Endometrial microvascular endothelial cells (primary cell): ENCODE measurements around the gene ZFR2. TPM values are rescaled to one million over a fixed set of nuclear protein-coding genes. Genes with fewer than 3 reads are reported as not detected.

Experiments used
- in situ Hi-C: cut with HindIII; loops from 2 replicates; pipeline ENCODE4 v1.10.0; 2017; ENCODE audit warnings: low sequenced_read_pairs, low pct_unique_long_range_greater_than_20kb; ENCODE audit errors: inconsistent ontology term
- total RNA-seq: library from RNA; depleted of rRNA; stranded (reverse); fragments of >200 nt; gene quantifications from one replicate; pipeline ENCODE4 v1.2.3, GENCODE V29; 2015; ENCODE audit errors: inconsistent ontology term

ZFR2 gene
- total RNA-seq, 1 donor from 2014 or later, result not detected

DNA sequence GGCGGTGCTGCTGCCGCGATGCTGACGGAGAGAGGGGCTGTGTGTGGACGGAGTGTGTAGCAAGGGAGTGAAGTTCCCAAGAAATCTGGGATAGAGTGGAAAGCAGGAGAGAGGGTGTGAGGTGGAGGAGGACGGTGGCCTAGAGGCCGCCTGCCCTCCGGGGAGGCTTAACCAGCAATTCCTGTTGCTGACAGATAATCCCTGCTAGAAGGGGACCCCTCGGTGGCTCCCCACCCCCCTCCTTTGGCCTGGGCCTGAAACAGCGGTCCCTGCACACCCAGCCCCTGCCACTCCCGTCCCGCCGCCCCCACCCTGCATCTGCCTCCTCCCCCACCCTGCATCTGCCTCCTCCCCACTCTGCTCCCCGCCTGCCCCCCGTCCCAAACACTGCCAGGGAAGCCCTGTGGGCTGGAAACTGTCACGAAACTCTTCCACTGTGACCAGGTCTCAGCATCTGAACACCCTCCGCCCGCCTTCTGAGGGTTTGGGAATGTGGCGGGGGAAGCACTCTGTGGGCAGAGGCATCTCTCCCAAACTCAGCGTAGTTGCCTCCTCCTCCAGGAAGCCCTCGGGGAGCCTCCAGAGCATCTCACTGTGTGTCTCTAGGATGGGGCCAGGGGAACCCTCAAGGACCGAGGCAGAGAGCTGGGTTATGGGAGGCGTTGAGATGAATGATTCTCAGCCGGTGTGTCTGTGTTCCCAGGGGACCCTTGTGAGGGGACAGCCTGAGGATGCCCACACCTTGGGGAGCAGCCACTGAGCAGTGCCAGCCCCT is 65.5 kb downstream of the ZFR2 start:
- in situ Hi-C loops, result no loop called here

DNA sequence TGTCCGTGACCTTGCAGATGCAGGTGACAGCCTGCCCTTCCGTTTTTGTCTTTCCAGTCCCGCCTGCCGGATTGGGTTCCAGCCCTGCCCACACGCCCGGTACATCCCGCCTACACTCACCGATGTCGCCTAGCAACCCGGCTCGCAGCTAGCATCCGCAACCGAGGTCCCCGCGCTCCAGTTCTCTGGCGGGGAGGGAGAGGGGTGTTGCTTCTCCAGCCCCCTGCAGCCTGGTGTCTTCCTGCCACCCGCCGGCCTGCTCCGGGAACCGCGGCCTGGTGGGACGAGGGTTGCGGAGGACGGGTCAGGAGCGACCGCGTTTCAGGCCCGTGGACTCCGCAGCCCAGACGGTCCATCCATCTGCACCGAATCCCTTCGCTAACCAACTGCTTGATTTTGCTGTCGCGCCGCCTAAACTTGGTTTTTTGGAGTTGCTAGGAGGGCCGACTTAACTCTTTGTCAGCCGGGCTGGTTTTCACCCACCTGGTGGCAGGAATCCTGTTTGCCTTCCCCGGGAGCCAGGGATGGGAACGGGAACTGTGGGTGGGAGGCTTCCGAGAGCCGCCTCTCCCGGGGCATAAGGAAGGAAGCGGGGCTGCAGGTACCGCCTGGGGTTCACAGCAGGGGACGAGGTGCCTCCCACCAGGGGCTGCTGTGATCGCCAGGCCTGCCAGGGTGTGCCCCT is 67.3 kb downstream of the ZFR2 start:
- in situ Hi-C loops, result no loop called here

DNA sequence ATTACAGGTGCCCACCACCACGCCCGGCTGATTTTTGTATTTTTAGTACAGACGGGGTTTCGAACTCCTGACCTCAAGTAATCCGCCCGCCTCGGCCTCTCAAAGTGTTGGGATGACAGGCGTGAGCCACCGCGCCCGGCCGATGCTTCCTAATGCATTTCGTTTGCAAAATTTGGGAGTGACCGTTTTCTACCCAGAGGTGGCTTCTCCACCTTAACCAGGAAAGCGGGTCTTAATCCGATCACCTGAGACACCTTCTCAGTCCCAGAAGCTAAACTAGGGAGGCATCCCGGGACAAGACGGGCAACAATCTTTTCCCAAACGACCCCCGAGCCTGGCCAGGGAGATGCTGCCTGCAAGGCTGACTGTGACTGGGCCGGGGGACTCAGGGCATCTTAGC is 67.8 kb downstream of the ZFR2 start:
- in situ Hi-C loops, result no loop called here

DNA sequence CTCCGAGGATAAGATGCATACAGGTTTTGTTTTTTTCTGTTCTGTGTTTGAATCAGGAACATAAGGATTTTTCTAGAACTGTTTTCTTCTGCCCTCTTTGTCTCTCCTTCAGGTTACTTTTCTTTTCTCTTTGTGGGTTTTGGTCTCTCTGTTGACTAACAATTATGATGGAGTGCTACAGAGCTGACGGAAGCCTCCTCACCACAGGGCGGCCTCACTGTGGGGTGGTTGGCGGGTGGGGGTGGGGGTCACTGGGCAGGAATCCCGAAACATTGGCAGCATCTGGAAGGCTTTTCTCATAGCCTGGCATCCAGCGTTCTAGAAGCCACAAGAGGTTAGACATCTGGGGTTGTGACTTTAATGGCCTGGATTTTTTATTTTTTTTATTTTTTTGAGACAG is 70.7 kb downstream of the ZFR2 start:
- in situ Hi-C loops, result no loop called here

DNA sequence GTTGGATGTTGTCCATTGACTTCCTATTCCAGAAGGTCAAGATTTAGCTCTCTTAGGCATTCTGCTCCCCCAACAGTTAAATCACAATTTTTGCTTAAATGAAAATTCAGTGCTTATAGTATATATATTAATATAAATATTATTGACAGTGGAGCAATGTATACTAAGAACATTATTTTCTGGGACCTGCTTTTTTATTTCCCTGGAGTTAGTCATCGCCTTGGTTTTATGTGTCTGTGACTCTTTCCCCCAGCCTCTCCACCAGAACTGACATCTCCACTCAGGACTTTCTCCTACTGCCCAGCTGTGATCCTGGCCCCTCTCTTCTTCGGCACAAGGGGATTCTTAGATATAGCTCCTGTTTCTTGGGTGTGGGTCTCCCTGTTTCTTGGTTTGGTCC is 72.5 kb downstream of the ZFR2 start:
- in situ Hi-C loops, result no loop called here

DNA sequence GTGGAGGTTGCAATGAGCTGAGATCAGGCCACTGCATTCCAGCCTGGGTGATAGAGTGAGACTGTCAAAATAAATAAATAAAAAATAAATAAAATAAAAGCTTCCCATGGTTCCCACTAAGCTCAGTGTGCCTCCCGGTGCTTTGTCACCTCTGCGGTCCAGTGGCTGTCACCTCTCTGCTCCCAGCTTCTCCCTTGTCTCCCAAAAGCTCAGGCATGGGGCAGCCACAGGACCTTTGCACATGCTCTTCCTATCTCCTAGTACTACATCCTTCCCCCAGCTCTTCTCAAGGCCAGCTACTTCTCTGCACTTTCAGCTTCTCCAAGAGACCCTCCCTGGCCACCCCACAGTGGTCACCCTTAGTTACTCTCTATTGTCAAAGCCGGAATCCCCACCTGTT is 75.0 kb downstream of the ZFR2 start:
- in situ Hi-C loops, result no loop called here

DNA sequence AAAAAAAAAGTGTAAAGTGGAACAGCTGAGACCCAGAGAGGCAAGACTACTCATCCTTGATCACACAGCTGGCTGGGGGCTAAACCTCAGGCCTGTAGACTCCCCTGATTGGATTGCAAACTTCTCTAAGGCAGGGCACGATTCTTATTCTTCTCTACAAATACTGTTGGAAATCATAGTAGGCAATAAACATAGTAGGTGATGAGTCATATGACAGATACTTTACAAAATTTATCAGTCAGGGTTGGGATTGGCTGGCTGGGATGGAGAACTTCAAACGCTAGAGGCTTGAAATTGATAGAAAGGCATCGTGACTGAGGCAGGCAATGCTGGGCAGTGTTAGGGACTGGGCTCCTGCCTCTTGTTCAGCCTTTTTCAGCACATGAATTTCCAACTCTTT is 76.7 kb downstream of the ZFR2 start:
- in situ Hi-C loops, result no loop called here

DNA sequence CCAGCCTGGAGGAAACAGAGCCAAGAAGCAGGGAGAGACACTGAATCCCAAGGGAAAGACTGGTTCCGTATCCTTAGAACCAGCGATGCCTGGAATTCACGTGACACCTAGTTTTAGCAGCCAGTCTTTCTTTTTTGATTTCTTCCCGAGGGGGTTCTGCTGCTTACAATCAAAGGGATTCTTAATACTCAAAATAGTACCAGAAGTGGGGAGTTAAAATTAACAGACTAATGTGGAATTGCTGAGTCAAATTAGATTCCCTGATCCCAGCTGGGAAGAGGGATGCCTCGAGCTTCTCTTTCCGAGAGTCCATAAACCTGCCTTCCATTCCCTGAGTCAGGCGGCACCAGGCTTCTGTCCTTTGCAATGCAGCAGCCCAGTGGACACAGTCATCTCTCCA is 77.9 kb downstream of the ZFR2 start:
- in situ Hi-C loops, result no loop called here

DNA sequence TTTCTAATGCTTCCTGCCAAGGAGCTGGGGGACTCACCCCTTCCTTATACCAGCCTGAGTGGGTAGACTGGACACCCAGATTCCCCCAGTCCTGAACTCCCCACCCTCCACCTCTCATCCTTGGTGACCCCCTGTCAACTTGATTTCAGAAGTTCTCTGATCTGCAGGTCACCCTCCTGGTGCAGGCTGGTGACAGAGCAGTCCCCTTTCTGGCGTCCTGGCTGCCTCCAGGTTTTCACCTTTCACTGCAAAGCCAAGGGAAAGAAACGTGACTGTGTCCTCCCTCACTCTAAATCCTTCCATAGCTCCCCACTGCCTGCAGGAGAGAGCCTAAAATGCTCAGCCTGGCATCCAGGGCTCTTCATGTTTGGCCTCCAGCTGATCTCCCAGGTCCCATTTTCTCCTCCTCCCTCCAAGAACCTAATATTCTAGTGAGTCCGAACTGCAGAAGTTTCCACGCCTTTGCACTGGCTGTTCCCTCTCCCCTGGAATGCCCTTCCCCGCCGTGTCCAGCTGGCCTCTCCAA is 78.6 kb downstream of the ZFR2 start:
- in situ Hi-C loops, result no loop called here

DNA sequence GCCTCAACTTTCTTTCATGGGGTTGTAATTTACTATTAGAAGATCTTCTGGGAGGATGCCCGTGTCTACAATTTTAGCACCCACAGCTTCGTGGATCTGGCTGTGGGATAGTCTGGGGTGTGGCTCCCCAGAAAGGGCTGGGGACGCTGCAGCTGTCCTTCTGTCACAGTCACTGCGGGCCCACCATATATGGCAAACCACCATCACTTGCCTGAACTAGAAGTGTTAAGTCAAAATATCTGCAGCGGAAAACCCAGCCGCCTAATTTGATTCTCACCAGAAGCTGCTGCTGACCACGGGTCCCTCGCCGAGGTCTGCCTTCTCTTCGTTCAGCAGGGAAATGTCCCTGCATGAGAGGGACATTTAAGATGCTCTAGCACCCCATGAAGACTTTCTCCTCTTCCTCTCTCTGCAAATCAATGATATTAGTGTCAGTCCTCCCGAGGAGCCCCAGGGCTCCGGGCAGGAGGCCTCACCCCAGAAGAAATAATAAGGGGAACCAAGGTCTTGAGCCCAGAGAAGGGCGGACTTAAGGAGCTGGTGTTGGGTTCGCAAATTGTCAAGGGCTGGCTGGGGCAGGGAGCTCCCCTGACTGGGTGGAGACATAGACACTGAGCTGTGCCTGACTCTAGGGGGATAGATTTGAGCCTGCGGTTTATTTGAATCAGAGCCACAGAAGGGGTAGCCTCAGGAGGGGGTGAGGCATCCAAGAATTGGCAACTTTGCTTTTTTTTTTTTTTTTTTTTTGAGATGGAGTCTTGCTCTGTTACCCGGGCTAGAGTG is 79.7 kb downstream of the ZFR2 start:
- in situ Hi-C loops, result no loop called here

DNA sequence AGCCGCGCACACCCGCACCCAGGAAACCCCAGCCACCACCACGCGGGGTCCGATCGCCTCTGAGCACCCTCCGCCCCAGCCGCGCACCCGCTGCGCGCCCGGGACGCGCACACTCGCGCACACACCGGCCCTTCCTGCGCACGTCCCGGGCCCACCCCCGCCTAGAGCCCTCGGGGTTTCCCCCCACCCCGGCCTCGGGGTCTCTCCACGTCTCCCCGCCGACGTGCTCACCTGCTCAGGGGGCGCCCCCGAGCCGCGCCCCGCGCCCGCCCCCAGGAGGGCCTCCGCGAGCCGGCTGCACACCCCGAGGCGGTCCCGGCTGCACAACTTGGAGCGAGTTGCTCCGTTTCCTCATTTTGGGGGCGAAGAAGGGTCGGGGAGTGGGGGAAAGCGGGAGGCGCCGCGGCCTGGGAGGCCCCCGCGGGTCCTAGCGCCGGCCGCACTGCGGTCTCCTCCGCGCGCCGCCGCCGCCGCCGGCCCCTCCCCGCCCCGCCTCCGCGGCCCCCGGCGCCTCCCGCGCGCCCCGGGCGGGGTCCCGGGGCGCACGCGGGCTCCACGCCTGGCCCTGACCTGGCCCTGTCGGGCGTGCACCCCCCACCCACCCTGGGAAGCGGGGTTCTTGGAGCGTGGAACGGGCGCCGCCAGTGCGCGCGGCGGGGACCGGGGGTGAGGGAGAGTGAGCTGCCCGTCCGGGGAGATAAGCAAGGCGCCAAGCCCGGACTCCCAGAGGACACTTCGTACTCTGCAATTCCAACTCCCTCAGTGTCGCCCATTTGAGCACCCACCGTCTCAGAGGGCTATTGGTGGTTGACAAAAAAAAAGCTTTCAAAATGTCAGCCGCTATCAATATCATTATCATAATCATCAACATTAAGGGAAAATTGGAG is 82.7 kb downstream of the ZFR2 start, which contains the start of gene MATK:
Gene MATK, minus strand, starts transcription at position 444 of the 887 bp plus-strand sequence. CDS start 1,246 bp downstream, outside the sequence.
- in situ Hi-C loops, result no loop called here

DNA sequence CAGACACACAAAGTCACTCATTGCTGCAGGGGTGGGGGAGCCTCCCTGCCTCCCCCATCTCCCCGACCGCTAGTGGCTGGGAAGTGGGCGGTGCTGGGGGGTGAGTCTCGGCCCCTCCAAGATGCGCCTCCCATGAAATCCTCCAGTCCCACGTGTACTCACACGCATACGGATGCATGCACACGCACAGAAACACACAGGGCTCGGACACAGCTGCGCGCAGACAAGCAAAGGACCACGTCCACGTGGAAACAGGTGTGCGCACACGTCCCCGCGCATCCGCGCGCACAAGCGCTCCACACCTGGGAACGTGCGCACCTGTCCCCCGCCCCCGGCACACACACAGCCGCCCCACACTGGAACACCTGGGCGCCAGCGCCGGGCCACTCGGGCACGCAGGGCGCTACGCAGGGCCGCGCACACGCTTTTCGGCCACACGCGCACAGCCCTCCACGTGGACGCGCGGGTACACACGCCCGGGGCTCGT is 83.3 kb downstream of the ZFR2 start:
- in situ Hi-C loops, result no loop called here

DNA sequence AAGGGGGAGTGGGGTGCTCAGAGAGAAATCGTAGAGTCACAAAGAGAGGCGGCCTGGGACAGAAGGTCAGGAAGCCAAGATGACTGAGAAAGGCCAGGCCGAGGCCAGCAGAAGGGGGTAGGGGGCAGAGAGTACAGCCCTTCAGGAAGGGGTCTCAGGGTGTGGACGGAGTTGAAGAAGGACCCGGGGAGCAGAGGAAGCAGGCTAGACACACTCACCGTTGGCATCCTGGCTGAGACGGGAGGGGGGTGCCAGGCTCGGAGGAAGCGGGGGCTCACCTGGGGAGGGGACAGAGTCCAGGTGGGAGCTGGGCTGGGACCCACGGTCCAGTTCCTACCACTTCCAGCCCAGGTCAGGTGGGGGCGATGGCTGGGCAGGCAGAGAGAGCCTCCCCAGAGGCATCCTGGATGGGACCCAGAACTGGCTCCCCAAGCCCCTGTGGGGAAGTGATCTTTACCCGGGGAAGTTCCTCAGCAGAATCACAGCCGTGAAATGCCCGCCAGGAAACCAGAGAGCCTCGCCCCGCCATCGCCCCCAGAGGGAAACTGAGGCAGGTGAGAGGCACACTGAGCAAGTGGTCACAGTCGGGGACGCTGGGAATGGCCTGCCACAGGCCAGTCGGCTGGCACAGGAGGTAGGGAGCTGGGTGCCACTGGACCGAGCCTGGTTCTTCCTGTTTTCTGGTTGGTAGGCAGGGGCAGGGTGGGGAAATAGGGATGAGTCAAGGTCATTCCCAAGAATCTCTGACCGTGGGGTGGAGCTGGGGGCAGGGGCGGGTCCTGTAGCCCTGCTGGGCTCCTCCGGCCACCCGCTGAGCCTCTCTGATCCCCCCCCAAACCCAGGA is 84.0 kb downstream of the ZFR2 start:
- in situ Hi-C loops, result no loop called here

DNA sequence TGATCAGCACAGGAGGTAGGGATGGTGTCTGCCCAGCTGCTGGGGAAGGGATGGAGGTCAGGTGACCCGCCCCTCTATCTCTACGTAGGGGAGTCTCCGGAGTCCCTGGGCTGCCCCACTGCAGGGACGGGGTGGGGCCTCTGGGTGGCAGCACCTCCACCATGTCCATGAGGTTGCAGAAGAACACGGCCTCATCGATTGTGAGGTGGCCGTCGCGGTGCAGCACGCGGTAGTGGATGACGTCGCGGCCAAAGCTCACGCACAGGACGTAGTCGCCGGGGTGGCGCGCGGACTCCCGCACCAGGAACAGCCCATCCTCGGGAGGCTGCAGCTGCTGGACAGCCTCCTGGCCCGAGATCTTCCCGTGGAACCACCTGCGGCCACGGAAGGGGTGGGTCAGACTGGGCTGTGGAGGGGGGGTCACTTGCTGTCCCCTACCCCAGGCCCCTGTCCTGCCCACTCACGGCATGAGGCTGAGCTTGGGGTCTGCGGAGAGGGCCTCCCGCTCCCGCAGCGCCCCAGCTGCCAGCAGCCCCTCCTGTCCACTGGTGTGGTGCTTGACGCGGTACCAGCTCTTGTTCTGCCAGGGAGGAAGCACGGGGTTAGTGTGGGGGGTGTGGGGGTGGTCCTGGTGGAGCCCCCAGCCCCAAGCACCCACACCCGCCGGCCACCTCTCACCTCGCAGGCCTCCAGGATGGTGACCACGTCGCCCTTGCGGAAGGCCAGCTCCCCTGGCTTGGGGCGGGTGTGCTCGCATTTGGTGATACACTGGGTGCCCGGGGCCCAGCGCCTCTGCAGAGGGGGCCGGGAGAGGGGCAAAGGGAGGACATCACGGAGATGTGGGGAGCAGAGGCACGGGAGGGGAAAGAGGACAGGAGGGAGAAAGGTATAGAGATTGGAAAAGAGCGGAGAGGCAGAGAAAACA is 84.9 kb downstream of the ZFR2 start:
- in situ Hi-C loops, result no loop called here

DNA sequence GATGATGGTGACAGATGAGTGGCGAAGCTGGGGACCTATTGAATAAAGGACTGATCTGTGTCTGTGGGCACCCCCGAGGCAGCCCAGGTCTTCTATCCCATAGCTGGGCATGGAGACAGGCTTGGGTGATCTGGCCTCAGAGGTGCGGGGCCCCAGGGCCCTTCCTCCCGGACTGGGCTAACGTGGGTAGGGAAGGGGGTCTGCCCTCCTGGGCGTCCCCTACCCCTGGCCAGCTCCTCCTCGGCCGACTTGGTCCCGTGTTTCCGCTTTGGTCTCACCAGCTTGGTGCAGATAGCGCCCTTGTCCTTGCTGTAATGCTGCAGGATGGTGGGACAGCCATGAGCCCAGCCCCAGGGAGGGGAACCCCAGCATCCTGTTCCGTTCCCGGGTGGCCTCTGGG is 85.9 kb downstream of the ZFR2 start:
- in situ Hi-C loops, result no loop called here

DNA sequence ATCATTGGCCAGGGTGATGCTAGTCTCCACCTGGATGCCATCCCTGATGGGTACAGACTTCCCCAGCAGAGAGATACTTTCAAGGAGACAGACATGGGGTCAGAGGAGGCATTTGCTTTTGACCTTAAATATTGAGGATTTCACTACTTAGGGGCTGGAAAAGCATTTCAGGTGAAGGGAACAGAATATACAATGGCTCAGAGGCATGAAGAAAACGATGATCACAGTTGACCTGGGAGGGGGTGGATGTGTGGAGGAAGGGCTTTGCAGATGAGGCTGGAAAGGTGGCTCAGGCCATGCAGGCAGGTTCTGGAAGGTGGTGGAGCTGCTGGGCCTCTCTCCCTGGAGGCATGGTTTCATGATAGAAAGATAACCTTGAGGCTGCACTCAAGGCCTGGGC is 86.5 kb downstream of the ZFR2 start:
- in situ Hi-C loops, result no loop called here

DNA sequence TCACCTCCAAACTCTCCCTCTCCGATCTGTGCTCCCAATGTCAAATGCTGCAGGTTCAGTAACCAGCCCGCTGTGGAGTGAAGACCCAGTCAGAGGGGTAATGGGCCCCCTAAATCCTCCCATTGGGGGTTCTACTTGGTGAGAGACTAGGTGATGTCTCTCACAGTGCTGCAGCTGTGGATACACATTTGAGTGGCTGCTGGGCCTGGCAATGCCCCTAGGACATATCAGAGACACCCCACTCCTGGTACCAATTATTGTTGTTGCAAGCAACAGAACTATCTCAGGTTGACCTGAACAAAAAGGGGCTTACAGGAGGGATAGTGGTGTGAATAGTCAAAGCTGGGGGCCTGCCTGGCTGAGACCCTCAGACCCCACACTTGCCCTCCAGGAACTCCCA is 87.2 kb downstream of the ZFR2 start:
- in situ Hi-C loops, result no loop called here
